22Rv1 (cell line): Measurements from ENCODE around the gene FCHSD2.

Source experiments
- CTCF ChIP-seq: fragments of 450-650 bp; IDR thresholded peaks from 2 replicates; pipeline ENCODE4 v1.5.1; 2017; ENCODE audit warnings: mild to moderate bottlenecking
- ZFX ChIP-seq: fragments of 450-650 bp; IDR thresholded peaks from 2 replicates; pipeline ENCODE4 v1.6.1; 2017; ENCODE audit warnings: antibody characterized with exemption, borderline replicate concordance

GRCh38 chr11:72885749-72886609, 256.1 kb downstream of the FCHSD2 start:
- no peak for TF ChIP-seq CTCF
- TF ChIP-seq ZFX: no peak
